HepG2 (cell line): ENCODE results near the gene CSDE1. TPM values are rescaled to one million over a fixed set of nuclear protein-coding genes. Genes with fewer than 3 reads are reported as not detected.

Experiments
- BATF2 ChIP-seq: sonication (generic); formaldehyde crosslinking; IDR thresholded peaks from 2 replicates; pipeline ENCODE4 v1.8.0; 2022; ENCODE audit warnings: mild to moderate bottlenecking, missing genetic modification reagents, moderate library complexity
- CBX5 ChIP-seq: sonication (generic); formaldehyde crosslinking; IDR thresholded peaks from 2 replicates; pipeline ENCODE4 v1.4.0; 2020; ENCODE audit warnings: missing genetic modification reagents, borderline replicate concordance
- NR3C1 ChIP-seq: sonication (generic); formaldehyde crosslinking; IDR thresholded peaks from 2 replicates; pipeline ENCODE4 v1.4.0; 2020; ENCODE audit warnings: missing genetic modification reagents
- PAF1 ChIP-seq: IDR thresholded peaks from 2 replicates; pipeline ENCODE4 v1.6.1; 2016; ENCODE audit warnings: missing genetic modification reagents, missing compliant biosample characterization
- ZBTB21 ChIP-seq: sonication (generic); formaldehyde crosslinking; IDR thresholded peaks from 2 replicates; pipeline ENCODE4 v1.4.0; 2020; ENCODE audit warnings: missing genetic modification reagents
- ZHX2 ChIP-seq, 2 experiments: sonication (generic) in 1 of 2; formaldehyde crosslinking in 1 of 2; IDR thresholded peaks; 2 replicates each; pipeline versions ENCODE4 v1.6.1 to v1.9.0; 2014 to 2022; ENCODE audit warnings: antibody characterized with exemption in 1 of 2, borderline replicate concordance in 1 of 2, inconsistent platforms in 1 of 2, low read depth in 1 of 2, missing genetic modification reagents in 1 of 2
- ZNF331 ChIP-seq: sonication (generic); formaldehyde crosslinking; IDR thresholded peaks from 2 replicates; pipeline ENCODE4 v1.4.0; 2020; ENCODE audit warnings: missing genetic modification reagents
- ZNF441 ChIP-seq: sonication (generic); formaldehyde crosslinking; IDR thresholded peaks from 2 replicates; pipeline ENCODE4 v1.7.0; 2021; ENCODE audit warnings: missing genetic modification reagents, borderline replicate concordance
- polyA plus RNA-seq, 8 experiments: library from polyadenylated mRNA; depleted of rRNA in 3 of 8; stranded (reverse) in 7 of 8; unstranded in 1 of 8; fragments of >200 nt; fragmentation: Illumina TruSeq in 4 of 8; extraction: Trizol in 4 of 8; gene quantifications; 2 replicates each; pipeline versions ENCODE4 v1.2.1 to v1.2.3, GENCODE V29; 2011 to 2016; ENCODE audit warnings: low read depth in 4 of 8, missing spikeins in 1 of 8, mixed read lengths in 1 of 8; ENCODE audit not compliant: insufficient read depth in 1 of 8
- total RNA-seq, 5 experiments: library from RNA; depleted of rRNA; stranded (reverse); fragments of >200 nt; fragmentation: Illumina TruSeq; extraction: Trizol; gene quantifications; 2 replicates each; pipeline ENCODE4 v1.2.3, GENCODE V29; 2016; ENCODE audit warnings: low read depth in 1 of 5
- TF ChIP-seq, protein P1 (sequence below), 2 experiments: sonication (generic) in 1 of 2; formaldehyde crosslinking in 1 of 2; IDR thresholded peaks; 2 replicates each; pipeline versions ENCODE4 v1.4.0 to v1.6.1; 2016 to 2020; ENCODE audit warnings: borderline replicate concordance in 1 of 2, low read depth in 1 of 2, mild to moderate bottlenecking in 1 of 2, missing genetic modification reagents in 1 of 2
- TF ChIP-seq, protein P2 (sequence below): sonication (generic); formaldehyde crosslinking; IDR thresholded peaks from 2 replicates; pipeline ENCODE4 v1.4.0; 2020; ENCODE audit warnings: missing genetic modification reagents
- TF ChIP-seq, protein P3 (sequence below): IDR thresholded peaks from 2 replicates; pipeline ENCODE4 v1.6.1; 2012; ENCODE audit warnings: inconsistent platforms

The CSDE1 gene
- total and polyA plus RNA-seq, 2 of the 13 experiments (the other 11 are each of a cell fraction or from before 2014, with no cell fraction given): 150 to 313 TPM

DNA sequence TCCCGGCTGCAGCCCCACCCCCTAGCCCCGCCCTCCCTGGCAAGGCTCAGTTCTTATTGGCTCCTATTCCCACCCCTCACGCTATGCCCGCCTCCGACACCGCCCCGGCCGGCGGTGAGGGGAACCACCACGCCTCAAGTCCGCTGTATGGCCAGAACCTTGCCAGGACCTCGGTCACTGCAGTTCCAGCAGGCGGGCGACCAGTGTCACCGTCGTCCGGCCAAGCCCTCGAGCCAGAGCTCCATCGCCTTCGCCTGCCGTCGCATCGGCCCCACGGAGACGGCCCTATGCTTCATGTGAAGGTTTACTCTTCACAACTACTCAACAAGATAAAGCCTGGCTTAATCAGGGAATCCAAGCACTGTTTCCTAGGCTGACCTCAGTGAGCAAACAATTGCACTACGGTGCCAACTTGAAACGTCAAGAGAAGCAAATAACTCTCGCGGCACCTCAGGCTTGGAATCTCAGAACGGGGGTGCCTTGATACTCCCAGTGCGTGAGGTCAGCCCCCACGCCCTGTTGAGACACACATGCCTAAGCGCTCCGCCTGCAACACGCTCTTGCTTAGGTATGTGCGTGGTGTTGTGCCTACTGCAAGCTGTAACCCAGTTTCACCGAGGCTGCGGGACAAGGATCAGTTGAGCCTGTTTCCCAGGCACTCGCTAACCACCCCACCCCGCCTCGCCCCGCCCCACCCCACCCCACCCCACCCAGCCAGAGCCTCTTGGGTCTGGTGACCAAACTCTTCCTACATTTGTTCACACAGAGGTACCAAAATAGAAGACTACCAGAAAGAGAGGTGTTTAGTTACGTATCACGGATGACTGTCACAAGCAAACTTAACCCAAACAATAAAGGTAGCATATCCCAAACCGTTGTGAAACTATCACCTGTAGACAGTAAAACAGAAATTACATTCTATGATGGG is 87.4 kb downstream of the CSDE1 start (continued):
- TF ChIP-seq, protein P1, sequence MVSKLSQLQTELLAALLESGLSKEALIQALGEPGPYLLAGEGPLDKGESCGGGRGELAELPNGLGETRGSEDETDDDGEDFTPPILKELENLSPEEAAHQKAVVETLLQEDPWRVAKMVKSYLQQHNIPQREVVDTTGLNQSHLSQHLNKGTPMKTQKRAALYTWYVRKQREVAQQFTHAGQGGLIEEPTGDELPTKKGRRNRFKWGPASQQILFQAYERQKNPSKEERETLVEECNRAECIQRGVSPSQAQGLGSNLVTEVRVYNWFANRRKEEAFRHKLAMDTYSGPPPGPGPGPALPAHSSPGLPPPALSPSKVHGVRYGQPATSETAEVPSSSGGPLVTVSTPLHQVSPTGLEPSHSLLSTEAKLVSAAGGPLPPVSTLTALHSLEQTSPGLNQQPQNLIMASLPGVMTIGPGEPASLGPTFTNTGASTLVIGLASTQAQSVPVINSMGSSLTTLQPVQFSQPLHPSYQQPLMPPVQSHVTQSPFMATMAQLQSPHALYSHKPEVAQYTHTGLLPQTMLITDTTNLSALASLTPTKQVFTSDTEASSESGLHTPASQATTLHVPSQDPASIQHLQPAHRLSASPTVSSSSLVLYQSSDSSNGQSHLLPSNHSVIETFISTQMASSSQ (IDR thresholded peaks at IDR 0.05; ENCODE audit: low read depth): no peak
- TF ChIP-seq, protein P1 (CRISPR knock-in tag; IDR thresholded peaks at IDR 0.05; ENCODE audit: borderline replicate concordance): no peak
- TF ChIP-seq BATF2 (CRISPR knock-in tag): no peak
- TF ChIP-seq ZNF441: no peak
- no peak for TF ChIP-seq ZHX2 (IDR thresholded peaks at IDR 0.05; ENCODE audit: low read depth)
- TF ChIP-seq ZHX2 (CRISPR knock-in tag; IDR thresholded peaks at IDR 0.05; ENCODE audit: borderline replicate concordance): no peak
- no peak for TF ChIP-seq ZBTB21 (CRISPR knock-in tag)
- TF ChIP-seq, protein P2, sequence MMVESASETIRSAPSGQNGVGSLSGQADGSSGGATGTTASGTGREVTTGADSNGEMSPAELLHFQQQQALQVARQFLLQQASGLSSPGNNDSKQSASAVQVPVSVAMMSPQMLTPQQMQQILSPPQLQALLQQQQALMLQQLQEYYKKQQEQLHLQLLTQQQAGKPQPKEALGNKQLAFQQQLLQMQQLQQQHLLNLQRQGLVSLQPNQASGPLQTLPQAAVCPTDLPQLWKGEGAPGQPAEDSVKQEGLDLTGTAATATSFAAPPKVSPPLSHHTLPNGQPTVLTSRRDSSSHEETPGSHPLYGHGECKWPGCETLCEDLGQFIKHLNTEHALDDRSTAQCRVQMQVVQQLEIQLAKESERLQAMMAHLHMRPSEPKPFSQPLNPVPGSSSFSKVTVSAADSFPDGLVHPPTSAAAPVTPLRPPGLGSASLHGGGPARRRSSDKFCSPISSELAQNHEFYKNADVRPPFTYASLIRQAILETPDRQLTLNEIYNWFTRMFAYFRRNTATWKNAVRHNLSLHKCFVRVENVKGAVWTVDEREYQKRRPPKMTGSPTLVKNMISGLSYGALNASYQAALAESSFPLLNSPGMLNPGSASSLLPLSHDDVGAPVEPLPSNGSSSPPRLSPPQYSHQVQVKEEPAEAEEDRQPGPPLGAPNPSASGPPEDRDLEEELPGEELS (CRISPR knock-in tag): peak; percentile 38; the same call in 1 of the 2 replicates
- TF ChIP-seq NR3C1 (CRISPR knock-in tag): no peak
- TF ChIP-seq, protein P3, sequence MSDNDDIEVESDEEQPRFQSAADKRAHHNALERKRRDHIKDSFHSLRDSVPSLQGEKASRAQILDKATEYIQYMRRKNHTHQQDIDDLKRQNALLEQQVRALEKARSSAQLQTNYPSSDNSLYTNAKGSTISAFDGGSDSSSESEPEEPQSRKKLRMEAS: peak; percentile 68; the same call in 1 of the 2 replicates
- no peak for TF ChIP-seq CBX5 (CRISPR knock-in tag)
- no peak for TF ChIP-seq ZNF331 (CRISPR knock-in tag)
- TF ChIP-seq PAF1 (CRISPR knock-in tag): no peak
